ENCODE data around the gene NLRP6.

NLRP6 gene

DNA sequence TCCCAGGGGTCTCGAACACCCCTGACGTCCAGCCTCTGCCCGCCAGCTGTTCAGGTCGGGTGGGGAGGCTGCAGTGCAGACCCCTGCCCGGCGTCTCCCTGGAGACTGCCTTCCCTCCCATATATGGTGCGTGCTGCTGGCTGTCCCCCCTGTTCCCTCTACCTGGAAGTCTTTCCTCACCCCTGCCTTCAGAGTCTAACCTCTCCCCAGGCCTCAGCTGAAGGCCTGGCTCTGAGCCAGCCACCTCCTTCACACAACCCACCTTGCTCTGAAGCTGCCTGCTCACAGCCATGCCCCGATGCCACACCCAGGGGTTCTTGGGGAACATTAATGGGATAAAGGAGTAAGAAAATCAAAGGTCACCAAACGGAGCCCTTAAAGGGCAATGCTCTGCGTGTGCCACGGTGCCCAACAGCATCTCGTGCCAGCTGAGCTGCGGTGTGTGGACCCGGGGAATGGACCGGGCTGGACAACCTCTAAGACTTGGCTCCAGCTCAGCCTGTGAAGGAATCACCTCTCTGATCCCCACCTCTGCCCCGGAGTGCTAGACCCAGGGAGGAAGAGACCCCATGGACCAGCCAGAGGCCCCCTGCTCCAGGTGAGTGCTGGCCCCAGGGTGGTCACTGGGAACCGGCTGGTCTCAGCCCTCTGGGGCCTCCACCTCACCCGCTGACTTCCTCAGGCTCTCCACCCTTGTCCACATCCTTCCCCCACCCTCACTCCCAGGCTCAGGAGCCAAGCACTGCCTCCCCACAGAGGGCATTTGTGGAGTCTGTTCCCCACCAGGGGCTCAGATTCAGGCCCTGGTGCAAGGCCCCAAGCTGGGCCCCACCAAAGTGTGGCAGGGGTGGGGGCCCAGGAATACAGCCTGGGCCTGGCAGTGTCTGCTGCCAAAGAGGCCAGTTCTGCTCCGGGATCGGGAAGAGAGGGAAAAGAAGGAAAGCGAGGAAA, at the start of gene NLRP6:
NLRP6 (plus strand) TSS at position 407 of the 951 bp plus-strand sequence; CDS start at position 570, 163 bp downstream.
- H3K79me2 ChIP-seq (ENCODE audit: insufficient read depth, low read depth), result no peaks in the 10 kb centered on the region
- no peak within 1 kb of the TSS for H3K4me3 ChIP-seq (IDR thresholded peaks at IDR 0.05; ENCODE audit: insufficient read depth, low read depth, low read length)
- H4K20me1 ChIP-seq (ENCODE audit: insufficient read depth), result no peaks in the 10 kb centered on the region
- no peaks in the 10 kb centered on the region for H3K4me1 ChIP-seq (ENCODE audit: low read depth, poor library complexity, severe bottlenecking)
- H3K4me2 ChIP-seq, result no peak within 1 kb of the TSS
- H3K27me3 ChIP-seq (ENCODE audit: insufficient read depth, low read depth), result peaks cover 11% of the 10 kb centered on the region
- TF ChIP-seq, protein P1, sequence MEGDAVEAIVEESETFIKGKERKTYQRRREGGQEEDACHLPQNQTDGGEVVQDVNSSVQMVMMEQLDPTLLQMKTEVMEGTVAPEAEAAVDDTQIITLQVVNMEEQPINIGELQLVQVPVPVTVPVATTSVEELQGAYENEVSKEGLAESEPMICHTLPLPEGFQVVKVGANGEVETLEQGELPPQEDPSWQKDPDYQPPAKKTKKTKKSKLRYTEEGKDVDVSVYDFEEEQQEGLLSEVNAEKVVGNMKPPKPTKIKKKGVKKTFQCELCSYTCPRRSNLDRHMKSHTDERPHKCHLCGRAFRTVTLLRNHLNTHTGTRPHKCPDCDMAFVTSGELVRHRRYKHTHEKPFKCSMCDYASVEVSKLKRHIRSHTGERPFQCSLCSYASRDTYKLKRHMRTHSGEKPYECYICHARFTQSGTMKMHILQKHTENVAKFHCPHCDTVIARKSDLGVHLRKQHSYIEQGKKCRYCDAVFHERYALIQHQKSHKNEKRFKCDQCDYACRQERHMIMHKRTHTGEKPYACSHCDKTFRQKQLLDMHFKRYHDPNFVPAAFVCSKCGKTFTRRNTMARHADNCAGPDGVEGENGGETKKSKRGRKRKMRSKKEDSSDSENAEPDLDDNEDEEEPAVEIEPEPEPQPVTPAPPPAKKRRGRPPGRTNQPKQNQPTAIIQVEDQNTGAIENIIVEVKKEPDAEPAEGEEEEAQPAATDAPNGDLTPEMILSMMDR (conservative IDR thresholded peaks at IDR 0.05; ENCODE audit: low read depth, low read length), result no peak
- no peak within 1 kb of the TSS for H3K9ac ChIP-seq
- H2AFZ ChIP-seq (ENCODE audit: low read depth), result no peak within 1 kb of the TSS
- no peak within 1 kb of the TSS for H3K27ac ChIP-seq
- H3K36me3 ChIP-seq (ENCODE audit: insufficient read depth), result no peaks in the 10 kb centered on the region

DNA sequence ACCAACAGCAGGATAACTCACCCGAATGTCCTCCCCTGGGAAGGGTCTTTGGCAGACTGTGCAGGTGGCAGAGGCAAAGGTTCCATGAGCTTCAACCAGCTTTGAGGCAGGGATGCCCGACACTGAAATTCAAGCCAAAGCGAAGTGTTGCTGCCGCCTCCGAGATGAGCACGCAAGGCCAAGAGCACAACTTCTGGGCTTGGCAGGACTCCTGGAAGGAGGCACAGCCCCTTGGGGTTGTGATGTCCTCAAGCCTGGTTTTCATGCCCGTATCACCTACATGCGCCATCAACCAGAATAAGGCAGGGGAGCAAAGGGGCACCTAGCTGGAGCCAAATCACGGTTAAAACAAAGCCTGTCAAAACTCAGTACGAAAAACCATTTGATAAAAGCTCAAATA, 47.8 kb upstream of the NLRP6 start:
- no peak overlapping the region for H3K9ac ChIP-seq
- no peak overlapping the region for H3K27ac ChIP-seq
- no peaks in the 10 kb centered on the region for H4K20me1 ChIP-seq (ENCODE audit: insufficient read depth)
- no peaks in the 10 kb centered on the region for H3K27me3 ChIP-seq (ENCODE audit: insufficient read depth, low read depth)
- H3K36me3 ChIP-seq (ENCODE audit: insufficient read depth), result no peaks in the 10 kb centered on the region
- H3K4me2 ChIP-seq, result no peak overlapping the region
- H2AFZ ChIP-seq (ENCODE audit: low read depth), result no peak overlapping the region
- H3K79me2 ChIP-seq (ENCODE audit: insufficient read depth, low read depth), result no peaks in the 10 kb centered on the region
- TF ChIP-seq, protein P1 (conservative IDR thresholded peaks at IDR 0.05; ENCODE audit: low read depth, low read length), result no peak
- peaks cover 7% of the 10 kb centered on the region for H3K4me1 ChIP-seq (ENCODE audit: low read depth, poor library complexity, severe bottlenecking)
- no peak overlapping the region for H3K4me3 ChIP-seq (IDR thresholded peaks at IDR 0.05; ENCODE audit: insufficient read depth, low read depth, low read length)

DNA sequence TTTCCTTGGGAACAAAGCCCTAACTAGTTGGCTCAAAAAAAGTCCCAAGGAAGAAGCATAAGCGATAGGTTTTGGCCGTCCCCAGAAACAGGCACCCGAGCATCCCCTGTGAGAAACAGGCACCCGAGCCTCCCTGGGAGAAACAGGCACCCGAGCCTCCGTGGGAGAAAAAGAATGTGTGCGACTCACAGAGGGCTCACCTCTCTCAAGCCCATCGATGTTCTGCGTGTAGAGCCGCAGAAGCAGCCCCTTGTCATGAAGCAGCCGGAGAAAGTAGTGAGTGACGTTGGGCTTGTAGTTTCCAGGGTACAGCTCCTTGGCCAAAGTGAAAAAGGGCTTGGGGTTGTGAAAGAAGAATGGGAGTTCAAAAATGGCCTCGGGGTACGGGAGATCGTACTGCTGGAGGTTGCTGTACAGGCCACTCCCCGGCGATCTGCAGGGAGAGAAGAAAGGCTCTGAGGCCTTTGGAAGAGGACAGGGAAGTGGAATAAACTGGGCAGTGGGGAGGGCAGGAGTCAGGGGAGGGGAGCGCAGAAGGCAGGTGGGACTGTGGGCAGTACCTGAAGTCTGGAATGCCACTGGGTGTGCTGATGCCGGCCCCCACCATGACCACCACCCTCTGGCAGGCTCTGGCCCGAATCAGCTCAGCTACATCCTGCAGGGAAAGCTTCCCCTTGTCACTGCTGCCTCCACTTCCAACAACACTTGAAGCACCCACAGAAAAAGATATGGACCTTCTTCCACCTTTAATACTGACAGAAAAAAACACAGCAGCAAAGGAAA, 45.2 kb upstream of the NLRP6 start:
- Histone ChIP-seq H3K79me2 (ENCODE audit: insufficient read depth, low read depth) (peaks cover 12% of the 10 kb centered on the region), H3K27me3 (ENCODE audit: insufficient read depth, low read depth) (no peaks in the 10 kb centered on the region), H3K36me3 (ENCODE audit: insufficient read depth) (no peaks in the 10 kb centered on the region), H3K27ac (no peak overlapping the region), H3K4me2 (no peak overlapping the region), H3K4me1 (ENCODE audit: low read depth, poor library complexity, severe bottlenecking) (peaks cover 12% of the 10 kb centered on the region), H3K4me3 (IDR thresholded peaks at IDR 0.05; ENCODE audit: insufficient read depth, low read depth, low read length) (no peak overlapping the region), H4K20me1 (ENCODE audit: insufficient read depth) (no peaks in the 10 kb centered on the region), H3K9ac (no peak overlapping the region), H2AFZ (ENCODE audit: low read depth) (no peak overlapping the region)
- TF ChIP-seq, protein P1 (conservative IDR thresholded peaks at IDR 0.05; ENCODE audit: low read depth, low read length), result no peak

DNA sequence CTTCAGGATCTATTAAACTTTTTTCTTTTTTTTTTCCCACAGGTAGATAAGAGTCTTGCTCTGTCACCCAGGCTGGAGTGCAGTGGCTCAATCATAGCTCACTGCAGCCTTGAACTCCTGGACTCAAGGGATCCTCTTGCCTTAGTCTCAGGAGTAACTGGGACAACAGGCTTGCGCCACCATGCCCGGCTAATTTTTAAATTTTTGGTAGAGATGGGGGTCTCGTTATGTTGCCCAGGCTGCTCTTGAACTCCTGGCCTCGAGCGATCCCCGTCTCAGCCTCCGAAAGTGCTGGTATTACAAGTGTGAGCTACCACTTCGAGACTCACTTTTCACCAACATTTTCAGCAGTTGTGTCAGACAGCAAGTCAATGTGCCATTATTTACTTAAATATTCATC, 43.0 kb upstream of the NLRP6 start:
- Histone ChIP-seq H2AFZ (ENCODE audit: low read depth) (no peak overlapping the region), H3K36me3 (ENCODE audit: insufficient read depth) (no peaks in the 10 kb centered on the region), H3K9ac (no peak overlapping the region)

More for the DNA sequence above, 43.0 kb upstream of the NLRP6 start:
- Histone ChIP-seq H3K27ac (no peak overlapping the region), H4K20me1 (ENCODE audit: insufficient read depth) (no peaks in the 10 kb centered on the region), H3K4me2 (peak overlapping the region; percentile 55), H3K27me3 (ENCODE audit: insufficient read depth, low read depth) (no peaks in the 10 kb centered on the region), H3K79me2 (ENCODE audit: insufficient read depth, low read depth) (peaks cover 32% of the 10 kb centered on the region), H3K4me3 (IDR thresholded peaks at IDR 0.05; ENCODE audit: insufficient read depth, low read depth, low read length) (no peak overlapping the region), H3K4me1 (ENCODE audit: low read depth, poor library complexity, severe bottlenecking) (peaks cover 26% of the 10 kb centered on the region)
- TF ChIP-seq, protein P1 (conservative IDR thresholded peaks at IDR 0.05; ENCODE audit: low read depth, low read length), result no peak
